GM12878 (cell line): ENCODE measurements around the gene SIN3B. TPM values are rescaled to one million over a fixed set of nuclear protein-coding genes. Genes with fewer than 3 reads are reported as not detected.

Experiments
- ASH2L ChIP-seq: fragments of 300-600, 200-600 bp; sonication (generic); IDR thresholded peaks from 2 replicates; pipeline ENCODE4 v1.6.1; 2017; ENCODE audit warnings: low read depth, mild to moderate bottlenecking, borderline replicate concordance
- ATF7 ChIP-seq: fragments of 450-650 bp; IDR thresholded peaks from 2 replicates; pipeline ENCODE4 v1.6.1; 2016; ENCODE audit warnings: low read depth, mild to moderate bottlenecking
- BCL11A ChIP-seq: IDR thresholded peaks from 2 replicates; pipeline ENCODE4 v1.6.1; 2011; ENCODE audit warnings: low read depth, low read length
- GATAD2B ChIP-seq: fragments of 450-650 bp; conservative IDR thresholded peaks from 2 replicates; pipeline ENCODE4 v1.6.1; 2017; ENCODE audit warnings: low read depth, mild to moderate bottlenecking, moderate library complexity
- HDAC6 ChIP-seq: fragments of 200-600 bp; sonication (generic); IDR thresholded peaks from one replicate; pipeline ENCODE4 v1.8.0; 2017; ENCODE audit warnings: antibody characterized with exemption; ENCODE audit not compliant: unreplicated experiment
- JUNB ChIP-seq: IDR thresholded peaks from 2 replicates; pipeline ENCODE4 v1.6.1; 2016; ENCODE audit warnings: antibody characterized with exemption, mild to moderate bottlenecking
- KLF5 ChIP-seq: fragments of 450-650 bp; IDR thresholded peaks from 2 replicates; pipeline ENCODE4 v1.6.1; 2014; ENCODE audit warnings: mild to moderate bottlenecking; ENCODE audit not compliant: partially characterized antibody
- LARP7 ChIP-seq: fragments of 450-650 bp; IDR thresholded peaks from 2 replicates; pipeline ENCODE4 v1.6.1; 2017; ENCODE audit warnings: mild to moderate bottlenecking
- MEF2B ChIP-seq: fragments of 450-650 bp; IDR thresholded peaks from 2 replicates; pipeline ENCODE4 v1.6.1; 2018; ENCODE audit warnings: mild to moderate bottlenecking, moderate library complexity; ENCODE audit not compliant: partially characterized antibody, poor library complexity, severe bottlenecking
- NFYB ChIP-seq: IDR thresholded peaks from 2 replicates; pipeline ENCODE4 v1.6.1; 2011; ENCODE audit warnings: low read depth, mild to moderate bottlenecking, low read length, improper control_type of control experiment, moderate library complexity; ENCODE audit not compliant: insufficient read depth
- RB1 ChIP-seq: fragments of 450-650 bp; formaldehyde crosslinking; IDR thresholded peaks from 2 replicates; pipeline ENCODE4 v1.6.1; 2017; ENCODE audit warnings: mild to moderate bottlenecking, borderline replicate concordance
- SKIL ChIP-seq: fragments of 450-650 bp; IDR thresholded peaks from 2 replicates; pipeline ENCODE4 v1.6.1; 2017; ENCODE audit warnings: mild to moderate bottlenecking, low read depth, inconsistent platforms; ENCODE audit not compliant: poor library complexity, severe bottlenecking
- SMARCA5 ChIP-seq: fragments of 450-650 bp; IDR thresholded peaks from 2 replicates; pipeline ENCODE4 v1.6.1; 2017; ENCODE audit warnings: mild to moderate bottlenecking
- SP1 ChIP-seq: IDR thresholded peaks from one replicate; pipeline ENCODE4 v1.6.1; 2011; ENCODE audit warnings: low read depth, low read length
- SREBF2 ChIP-seq: IDR thresholded peaks from 2 replicates; pipeline ENCODE4 v1.6.1; 2012; ENCODE audit warnings: mild to moderate bottlenecking, low read length
- TCF7 ChIP-seq: IDR thresholded peaks from 2 replicates; pipeline ENCODE4 v1.6.1; 2014; ENCODE audit warnings: antibody characterized with exemption, borderline replicate concordance
- ZBTB40 ChIP-seq: fragments of 450-650 bp; IDR thresholded peaks from 2 replicates; pipeline ENCODE4 v1.6.1; 2016; ENCODE audit warnings: mild to moderate bottlenecking, moderate library complexity, borderline replicate concordance
- ZNF274 ChIP-seq: IDR thresholded peaks from one replicate; pipeline ENCODE4 v1.8.0; 2011; ENCODE audit not compliant: insufficient read length, insufficient read depth
- ZNF687 ChIP-seq: fragments of 450-650 bp; IDR thresholded peaks from 2 replicates; pipeline ENCODE4 v1.6.1; 2017; ENCODE audit warnings: mild to moderate bottlenecking, moderate library complexity
- ZZZ3 ChIP-seq: IDR thresholded peaks from 2 replicates; pipeline ENCODE4 v1.6.1; 2011; ENCODE audit warnings: low read depth; ENCODE audit not compliant: control insufficient read depth, insufficient read length
- polyA plus RNA-seq, 11 experiments: library from polyadenylated mRNA; depleted of rRNA in 4 of 11; unstranded in 6 of 11; stranded (reverse) in 5 of 11; fragments of >200 nt; fragmentation: Nextera tagmentation in 4 of 11; fragmentation: Illumina TruSeq in 1 of 11; extraction: Ambion mirVana in 4 of 11; extraction: Trizol in 1 of 11; gene quantifications; 1 replicate in 1 of 11; 2 replicates in 10 of 11; pipeline versions ENCODE4 v1.2.1 to v1.2.3, GENCODE V29; 2011 to 2016; ENCODE audit warnings: inconsistent platforms in 2 of 11, missing spikeins in 2 of 11, low read depth in 1 of 11
- total RNA-seq, 4 experiments: library from RNA; depleted of rRNA in 3 of 4; stranded (reverse); fragments of >200 nt in 3 of 4; fragmentation: Illumina TruSeq in 1 of 4; extraction: Trizol in 1 of 4; gene quantifications; 2 replicates each; pipeline versions ENCODE4 v1.2.1 to v1.2.3, GENCODE V29; 2013 to 2021

SIN3B gene
- total and polyA plus RNA-seq, 10 of the 15 experiments (the other 5 are each of a cell fraction or from before 2014, with no cell fraction given) = 0.68 to 34.5 (median 15.8) TPM

GRCh38 chr19:16897029-16897855 is 68.0 kb downstream of the SIN3B start (continued):
- TF ChIP-seq SP1 (peak; percentile 50), HDAC6 (no peak), RB1 (peak; percentile 62; the same call in 1 of the 2 replicates), ASH2L (no peak), SMARCA5 (0 out of 2 replicates have a peak, but pooled peaks have one; percentile 34), ZZZ3 (no peak), JUNB (no peak), LARP7 (peak; percentile 73), NFYB (no peak), SKIL (no peak), KLF5 (no peak), SREBF2 (no peak), TCF7 (no peak), ZNF687 (peak; percentile 84), ZBTB40 (no peak), ZNF274 (no peak), BCL11A (no peak), ATF7 (no peak), MEF2B (peak; percentile 70), GATAD2B (no peak; the same call in none of the 2 replicates)
